ENCODE data around the gene LGALSL. TPM values are rescaled to one million over a fixed set of nuclear protein-coding genes. Genes with fewer than 3 reads are reported as not detected.

LGALSL gene
- total RNA-seq, 1 experiment from 2014 or later: 23.8 TPM

- peaks cover 9 to 16% of the 10 kb centered on the region in 2 experiments for H3K4me1 Mint-ChIP-seq
- DNase-seq: no peak
These were observed 34.3 kb upstream of the LGALSL start for GRCh38 chr2:64419596-64420165.

More at GRCh38 chr2:64419596-64420165, 34.3 kb upstream of the LGALSL start:
- Histone ChIP-seq H3K23me2 (ENCODE audit: insufficient read length, low read depth, low read length, poor library complexity, severe bottlenecking) (no peaks in the 10 kb centered on the region), H2BK5ac (ENCODE audit: insufficient read length, low read length) (no peak overlapping the region), H3K9me3 (ENCODE audit: control insufficient read depth, low read depth, low read length) (no peaks in the 10 kb centered on the region), H2BK15ac (ENCODE audit: low read depth, low read length) (no peak overlapping the region), H3K4me1 (ENCODE audit: insufficient read depth, low read length) (no peaks in the 10 kb centered on the region), H4K5ac (ENCODE audit: insufficient read length, low read depth, low read length) (no peak overlapping the region), H3K14ac (ENCODE audit: insufficient read depth, low read length) (no peak overlapping the region), H3K9ac (ENCODE audit: extremely low read depth, insufficient read length, low read length) (no peak overlapping the region), H4K20me1 (ENCODE audit: control insufficient read depth, insufficient read depth, insufficient read length) (no peaks in the 10 kb centered on the region), H3K56ac (ENCODE audit: insufficient read length, low read depth, low read length) (no peak overlapping the region), H3K4ac (ENCODE audit: low read depth, low read length) (no peak overlapping the region), H3T11ph (ENCODE audit: low read length) (no peak overlapping the region), H3K79me2 (ENCODE audit: insufficient read depth, low read length) (no peaks in the 10 kb centered on the region), H2AFZ (ENCODE audit: low read length) (no peak overlapping the region), H3K27me3 (ENCODE audit: insufficient read depth, low read length) (no peaks in the 10 kb centered on the region), H2BK120ac (ENCODE audit: low read depth, low read length, poor library complexity, severe bottlenecking) (no peak overlapping the region), H2AK5ac (ENCODE audit: insufficient read length, low read length) (no peak overlapping the region), H2BK20ac (ENCODE audit: low read depth, low read length, poor library complexity, severe bottlenecking) (no peak overlapping the region), H3K23ac (ENCODE audit: insufficient read length, low read depth, low read length) (no peak overlapping the region), H3K18ac (ENCODE audit: insufficient read length, low read depth, low read length) (no peak overlapping the region), H3K27ac (ENCODE audit: insufficient read length, low read depth, low read length) (no peak overlapping the region), H4K8ac (replicated peaks; ENCODE audit: insufficient read length, low read depth, low read length) (no peak overlapping the region), H4K91ac (ENCODE audit: insufficient read length, low read depth, low read length) (no peak overlapping the region), H3K79me1 (ENCODE audit: insufficient read depth, low read depth, low read length, poor library complexity, severe bottlenecking) (no peaks in the 10 kb centered on the region), H2BK12ac (ENCODE audit: insufficient read length, low read depth, low read length) (no peak overlapping the region), H3K4me2 (ENCODE audit: insufficient read depth, insufficient read length, low read length) (no peak overlapping the region)
- no peak overlapping the region for H3K4me3 Mint-ChIP-seq
- H3K27me3 Mint-ChIP-seq (ENCODE audit: low read depth): peaks cover 1% of the 10 kb centered on the region; the same call in 1 of the 2 replicates
- no peak for TF ChIP-seq CTCF (conservative IDR thresholded peaks at IDR 0.05)
- no CpG with 5 or more reads among the region's 2 CpGs for WGBS (ENCODE audit: extremely low coverage, insufficient read length, low lambda C conversion rate)
- no peaks in the 10 kb centered on the region for H3K9me3 Mint-ChIP-seq
- H3K36me3 Mint-ChIP-seq (ENCODE audit: insufficient read depth in 1 of 3, low read depth in 3 of 3): no peaks in the 10 kb centered on the region; a peak in 1 of 7 replicates
- no peak overlapping the region; a peak in 1 of 7 replicates for H3K27ac Mint-ChIP-seq

Data from H9 (cell line).